ENCODE results near the gene ZBTB44.
"Not testable (repeated sequence)": the region's sequence is repeated elsewhere in the genome, so short reads cannot be mapped to it uniquely, and the experiment has no call there.

The ZBTB44 gene

DNA sequence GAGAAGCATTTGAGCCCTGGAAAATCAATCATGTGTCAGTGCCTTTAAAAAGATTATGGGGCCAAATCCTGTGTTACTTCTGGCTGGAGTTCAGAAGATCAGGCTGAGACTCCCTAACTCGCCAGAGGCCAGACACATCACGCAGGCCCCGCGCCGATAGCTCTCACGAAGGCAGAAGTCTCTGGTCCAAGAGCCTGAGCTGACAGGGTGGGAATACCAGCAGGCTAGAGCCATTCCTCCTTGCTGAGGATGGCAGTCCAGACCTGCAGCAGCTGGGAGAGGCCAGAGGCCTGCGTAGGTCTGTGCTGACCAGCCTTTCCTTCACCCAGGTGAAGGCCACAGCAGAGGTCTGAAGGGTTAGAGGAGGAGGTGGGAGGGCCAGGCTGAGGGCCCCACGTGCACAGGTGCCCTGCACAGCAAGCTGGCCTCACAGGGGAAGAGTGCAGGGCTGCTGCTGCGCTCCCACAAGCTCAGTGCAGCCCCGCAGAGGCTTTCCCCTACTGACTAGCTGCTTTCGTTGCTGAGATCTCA, 102.2 kb downstream of the ZBTB44 start:
- no peak for DNase-seq

- DNase-seq: no peak
Observed at GRCh38 chr11:130211781-130212401, 102.8 kb downstream of the ZBTB44 start.

- no peak for DNase-seq
Observed at GRCh38 chr11:130211144-130211543, 103.6 kb downstream of the ZBTB44 start.

- DNase-seq: no peak
Observed at GRCh38 chr11:130209954-130210854, 104.5 kb downstream of the ZBTB44 start.

- no peak for DNase-seq
Observed at GRCh38 chr11:130209128-130209932, 105.4 kb downstream of the ZBTB44 start.

DNA sequence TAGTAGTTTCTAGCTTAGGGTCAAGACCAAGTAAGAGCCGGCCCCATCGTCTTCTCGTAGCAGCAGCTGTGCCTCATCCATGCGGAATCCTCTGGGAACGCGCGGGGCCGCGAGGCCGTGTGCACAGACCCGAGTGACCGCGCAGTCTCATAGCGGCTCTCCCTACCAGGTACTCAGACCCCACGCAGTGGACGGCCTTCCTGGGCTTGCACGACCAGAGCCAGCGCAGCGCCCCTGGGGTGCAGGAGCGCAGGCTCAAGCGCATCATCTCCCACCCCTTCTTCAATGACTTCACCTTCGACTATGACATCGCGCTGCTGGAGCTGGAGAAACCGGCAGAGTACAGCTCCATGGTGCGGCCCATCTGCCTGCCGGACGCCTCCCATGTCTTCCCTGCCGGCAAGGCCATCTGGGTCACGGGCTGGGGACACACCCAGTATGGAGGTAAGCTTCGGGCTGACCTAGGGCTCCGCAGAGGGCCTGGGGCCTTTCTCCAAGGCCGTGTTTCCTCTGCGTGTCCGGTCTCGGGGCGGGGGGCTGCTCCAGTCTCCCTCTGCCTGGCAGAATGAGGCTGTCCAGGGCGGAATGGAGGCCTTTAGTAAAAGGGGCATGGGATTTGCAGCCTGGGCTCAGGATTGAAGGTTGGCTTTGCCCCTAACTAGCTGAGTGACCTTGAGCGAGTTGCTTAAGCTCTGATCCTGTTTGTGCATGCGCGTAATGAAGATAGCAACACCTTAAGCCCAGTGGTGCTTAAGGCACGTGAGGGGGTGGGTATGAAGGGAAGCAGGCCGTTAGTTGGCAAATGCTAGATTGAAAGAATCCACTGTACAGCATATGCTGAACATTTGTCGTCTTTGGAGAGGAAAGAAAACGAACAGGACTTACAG, 106.2 kb downstream of the ZBTB44 start:
- no peak for DNase-seq

DNA sequence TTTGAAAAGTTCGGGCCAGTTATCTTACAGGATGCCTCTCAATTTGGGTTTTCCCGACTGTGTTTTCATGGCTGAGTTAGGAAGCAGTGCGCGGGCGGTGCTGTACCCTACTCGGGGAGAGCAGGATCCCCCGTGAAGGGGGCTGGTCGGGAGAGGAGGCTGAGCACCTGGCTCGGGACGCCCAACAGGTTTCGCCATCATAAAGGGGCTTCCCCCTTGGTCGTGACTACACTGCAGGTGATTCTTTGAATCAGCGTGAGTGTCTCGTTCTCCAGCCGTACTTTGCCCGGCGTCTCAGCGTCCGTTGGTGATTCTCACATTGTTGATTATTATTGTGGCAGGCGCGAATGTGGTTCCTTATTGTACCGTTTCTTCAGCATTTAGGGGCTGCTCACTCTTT, 108.6 kb downstream of the ZBTB44 start:
- no peak for DNase-seq

DNA sequence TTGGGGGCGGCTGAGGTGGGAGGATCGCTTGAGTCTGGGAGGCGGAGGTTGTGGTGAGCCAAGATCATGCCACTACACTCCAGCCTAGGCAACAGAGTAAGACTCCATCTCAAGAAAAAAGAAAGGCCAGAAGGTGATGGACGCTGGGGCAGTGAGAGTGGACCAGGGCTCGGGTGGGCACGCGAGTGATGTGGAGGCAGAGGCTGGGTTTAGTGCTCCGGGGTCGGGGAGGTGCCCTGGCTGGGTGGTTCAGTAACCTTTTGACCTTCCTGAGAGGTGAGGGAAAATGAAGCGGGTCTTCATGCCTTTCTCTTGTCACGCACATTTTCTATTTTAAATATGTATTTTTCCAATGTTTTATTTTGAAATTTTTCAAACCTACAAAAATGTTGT, 110.0 kb downstream of the ZBTB44 start:
- DNase-seq: no peak

- DNase-seq: no peak
Observed at GRCh38 chr11:130203766-130204702, 110.7 kb downstream of the ZBTB44 start.

DNA sequence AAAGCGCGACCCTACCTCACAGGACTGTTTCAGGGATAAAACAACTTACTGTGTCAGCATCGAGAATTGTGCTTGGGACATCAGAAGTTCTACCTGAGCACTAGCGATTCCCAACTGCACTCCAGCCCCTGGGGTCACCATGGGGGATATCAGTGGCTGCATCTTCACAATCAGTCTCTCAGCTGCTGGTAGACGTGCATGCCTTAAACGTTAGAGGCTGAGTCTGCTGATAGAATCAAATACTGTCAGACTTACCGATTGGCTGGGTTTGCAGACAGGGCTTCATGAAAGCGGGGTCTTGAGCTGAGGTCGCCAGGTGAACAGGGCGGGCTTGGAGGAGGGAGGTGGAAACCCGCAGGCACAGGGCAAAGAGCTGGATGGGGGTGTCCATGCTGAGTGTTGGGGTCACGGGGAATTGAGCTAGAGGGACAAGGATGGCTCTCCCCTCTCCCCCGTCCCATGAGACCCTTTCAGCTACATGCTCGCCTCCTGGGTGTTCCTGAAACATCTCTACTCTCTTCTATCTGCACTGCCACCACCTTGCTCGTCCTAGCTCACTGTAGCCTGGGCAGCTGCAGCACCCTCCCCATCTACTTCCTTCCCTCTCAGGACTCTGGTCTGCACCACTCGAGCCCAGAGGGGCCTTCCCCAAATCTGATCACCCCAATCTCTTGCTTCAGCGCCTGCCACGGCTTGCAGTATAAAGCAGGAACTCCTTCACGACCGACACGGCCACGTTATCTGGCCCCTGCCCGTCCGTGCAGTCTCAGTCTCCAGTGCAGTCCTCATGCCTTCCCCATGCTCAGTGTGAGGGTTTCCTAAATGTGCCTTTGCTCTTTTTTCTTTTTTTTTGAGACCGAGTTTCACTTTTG, 111.7 kb downstream of the ZBTB44 start:
- DNase-seq: no peak

- DNase-seq: no peak
Observed at GRCh38 chr11:130202009-130202817, 112.5 kb downstream of the ZBTB44 start.

DNA sequence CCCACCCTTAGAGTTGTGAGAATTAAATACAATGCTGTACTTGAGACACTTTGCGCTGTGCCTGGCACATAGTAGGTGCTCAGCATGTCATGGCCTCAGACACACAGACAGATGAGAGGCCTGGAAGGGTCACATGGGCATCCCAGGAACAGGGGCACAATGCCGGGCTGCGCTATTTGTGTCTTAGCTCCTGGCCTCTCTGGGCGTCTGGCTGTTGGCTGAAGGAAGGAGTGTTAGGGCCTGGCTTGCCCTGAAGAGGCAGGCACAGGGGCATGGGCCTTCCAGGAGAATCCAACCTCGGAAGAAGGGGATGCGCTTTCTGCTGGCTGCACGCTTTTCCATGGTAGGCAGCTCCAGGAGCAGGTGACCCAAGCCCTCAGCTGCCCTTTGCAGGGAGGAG, 113.7 kb downstream of the ZBTB44 start:
- DNase-seq: no peak

DNA sequence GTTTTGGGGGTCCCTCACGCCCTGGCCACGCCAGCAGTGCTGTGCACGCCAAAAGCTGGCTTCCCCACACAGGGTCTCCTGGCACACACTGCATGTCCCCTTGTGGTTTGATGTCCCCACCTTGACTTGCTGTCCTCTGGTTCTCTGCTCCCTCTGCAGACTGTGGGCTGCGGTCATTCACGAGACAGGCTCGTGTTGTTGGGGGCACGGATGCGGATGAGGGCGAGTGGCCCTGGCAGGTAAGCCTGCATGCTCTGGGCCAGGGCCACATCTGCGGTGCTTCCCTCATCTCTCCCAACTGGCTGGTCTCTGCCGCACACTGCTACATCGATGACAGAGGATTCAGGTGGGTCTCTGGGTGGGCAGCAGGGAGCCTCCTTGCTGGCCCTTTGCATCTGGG, 114.9 kb downstream of the ZBTB44 start:
- no peak for DNase-seq

GRCh38 chr11:130198964-130199363, 115.8 kb downstream of the ZBTB44 start:
- no peak for DNase-seq

GRCh38 chr11:130198292-130198691, 116.4 kb downstream of the ZBTB44 start:
- no peak for DNase-seq

DNA sequence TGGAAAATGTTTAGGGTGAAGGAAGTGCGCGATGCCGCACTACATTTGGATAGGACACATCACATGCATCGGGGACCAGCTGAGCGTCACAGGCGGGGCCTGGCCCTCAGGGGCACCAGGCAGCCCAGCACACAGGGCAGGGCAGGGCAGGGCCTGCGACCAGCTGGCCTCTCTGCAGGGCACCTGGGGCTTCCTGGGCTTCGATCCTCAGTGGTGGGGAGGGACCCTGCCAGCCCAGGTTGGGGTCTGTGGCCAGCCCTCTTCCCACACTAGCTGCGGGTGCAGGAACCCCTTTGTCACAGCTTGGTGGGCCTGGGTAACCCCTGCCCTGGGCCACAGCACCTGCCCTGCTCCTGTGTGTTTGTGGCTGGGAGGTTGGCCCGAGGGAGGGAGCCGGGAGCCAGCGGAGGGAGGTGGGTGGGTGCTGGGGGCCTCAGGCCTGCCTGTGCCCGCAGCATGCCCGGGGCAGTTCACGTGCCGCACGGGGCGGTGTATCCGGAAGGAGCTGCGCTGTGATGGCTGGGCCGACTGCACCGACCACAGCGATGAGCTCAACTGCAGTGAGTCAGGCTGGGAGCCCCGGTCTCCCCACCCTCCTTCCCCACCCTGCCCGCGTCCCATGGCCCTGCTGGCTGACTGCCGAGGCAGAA, 117.2 kb downstream of the ZBTB44 start:
- no peak for DNase-seq

DNA sequence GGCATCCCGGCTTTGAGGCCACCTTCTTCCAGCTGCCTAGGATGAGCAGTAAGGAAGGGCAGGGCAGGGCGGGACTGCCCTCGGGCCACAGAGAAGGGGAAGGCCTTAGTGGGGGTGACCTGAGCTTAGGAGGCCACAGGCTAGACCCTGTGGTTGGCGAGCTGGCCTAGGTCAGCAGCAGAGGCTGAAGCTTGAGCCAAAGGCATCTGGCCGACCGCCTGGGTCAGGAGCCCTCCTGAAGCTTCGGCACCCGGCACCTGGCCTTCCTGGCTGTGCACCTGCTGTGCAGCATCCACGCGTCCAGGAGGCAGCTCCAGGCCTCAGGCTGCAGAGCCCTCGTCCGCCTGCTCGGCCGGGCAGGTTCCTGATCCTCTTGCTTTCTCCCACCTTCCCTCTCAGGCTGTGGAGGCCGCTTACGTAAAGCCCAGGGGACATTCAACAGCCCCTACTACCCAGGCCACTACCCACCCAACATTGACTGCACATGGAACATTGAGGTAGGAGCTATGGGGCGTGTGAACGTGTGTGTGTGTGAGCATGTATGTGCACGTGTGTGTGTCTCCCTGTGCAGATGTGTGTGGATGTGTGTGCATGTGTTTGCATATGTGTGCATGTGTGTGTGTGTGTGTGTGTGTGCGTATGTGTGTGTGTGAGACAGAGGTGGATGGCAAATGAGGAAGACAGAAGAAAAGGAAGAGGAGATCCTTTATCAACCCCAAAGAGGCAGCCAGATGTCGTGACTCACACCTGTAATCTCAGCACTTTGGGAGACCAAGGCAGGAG, 120.3 kb downstream of the ZBTB44 start:
- no peak for DNase-seq

DNA sequence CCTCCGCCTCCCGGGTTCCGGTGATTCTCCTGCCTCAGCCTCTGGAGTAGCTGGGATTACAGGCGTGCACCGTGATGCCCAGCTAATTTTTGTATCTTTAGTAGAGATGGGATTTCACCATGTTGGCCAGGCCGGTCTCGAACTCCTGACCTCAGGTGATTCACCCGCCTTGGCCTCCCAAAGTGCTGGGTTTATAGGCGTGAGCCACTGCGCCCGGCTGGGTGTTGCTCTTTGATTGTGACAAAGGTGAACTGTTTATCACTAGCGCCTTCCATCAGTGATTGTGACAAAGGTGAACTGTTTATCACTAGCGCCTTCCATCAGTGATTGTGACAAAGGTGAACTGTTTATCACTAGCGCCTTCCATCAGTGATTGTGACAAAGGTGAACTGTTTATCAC, 121.2 kb downstream of the ZBTB44 start:
- not testable (repeated sequence) for DNase-seq
